HG03066 (cell line): ENCODE measurements around the gene ANAPC2.
A peak's percentile ranks its signal among the peaks of the same experiment; 100 is the strongest.
"Not testable (repeated sequence)": the region's sequence is repeated elsewhere in the genome, so short reads cannot be mapped to it uniquely, and the experiment has no call there.

Experiments
- ATAC-seq: cut with Tn5 transposase; IDR thresholded peaks from one replicate; pipeline ENCODE4 v1.9.1; 2021; ENCODE audit warnings: low read depth; ENCODE audit not compliant: unreplicated experiment

The ANAPC2 gene

DNA sequence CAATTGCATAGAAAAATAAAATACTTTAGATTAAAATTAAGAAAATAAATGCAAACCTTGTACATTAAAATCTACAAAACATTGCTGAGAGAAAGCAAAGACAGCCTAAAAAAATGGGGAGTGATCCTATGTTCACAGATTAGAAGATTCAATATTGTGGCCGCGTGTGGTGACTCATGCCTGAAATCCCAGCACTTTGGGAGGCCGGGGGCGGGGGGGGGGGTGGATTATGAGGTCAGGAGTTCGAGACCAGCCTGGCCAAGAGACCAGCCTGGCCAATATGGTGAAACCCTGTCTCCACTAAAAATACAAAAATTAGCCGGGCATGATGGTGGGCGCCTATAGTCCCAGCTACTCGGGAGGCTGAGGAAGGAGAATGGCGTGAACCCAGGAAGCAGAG, 53.2 kb downstream of the ANAPC2 start:
- not testable (repeated sequence) for ATAC-seq

DNA sequence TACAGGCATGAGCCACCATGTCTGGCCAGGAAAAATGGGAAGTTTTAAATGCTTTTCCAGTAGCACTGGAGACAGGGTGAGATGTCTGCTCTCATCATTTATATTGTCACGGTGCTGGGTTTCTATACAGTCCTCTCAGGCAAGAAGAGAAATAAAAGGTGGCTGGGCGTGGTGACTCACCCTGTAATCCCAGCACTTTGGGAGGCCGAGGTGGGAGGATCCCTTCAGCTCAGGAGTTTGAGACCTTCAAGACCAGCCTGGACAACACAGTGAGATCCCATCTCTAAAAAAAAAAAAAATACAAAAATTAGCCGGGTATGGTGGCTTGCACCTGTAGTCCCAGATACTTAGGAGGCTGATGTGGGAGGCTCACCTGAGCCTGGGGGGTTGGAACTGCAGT, 54.2 kb downstream of the ANAPC2 start:
- no peak for ATAC-seq

DNA sequence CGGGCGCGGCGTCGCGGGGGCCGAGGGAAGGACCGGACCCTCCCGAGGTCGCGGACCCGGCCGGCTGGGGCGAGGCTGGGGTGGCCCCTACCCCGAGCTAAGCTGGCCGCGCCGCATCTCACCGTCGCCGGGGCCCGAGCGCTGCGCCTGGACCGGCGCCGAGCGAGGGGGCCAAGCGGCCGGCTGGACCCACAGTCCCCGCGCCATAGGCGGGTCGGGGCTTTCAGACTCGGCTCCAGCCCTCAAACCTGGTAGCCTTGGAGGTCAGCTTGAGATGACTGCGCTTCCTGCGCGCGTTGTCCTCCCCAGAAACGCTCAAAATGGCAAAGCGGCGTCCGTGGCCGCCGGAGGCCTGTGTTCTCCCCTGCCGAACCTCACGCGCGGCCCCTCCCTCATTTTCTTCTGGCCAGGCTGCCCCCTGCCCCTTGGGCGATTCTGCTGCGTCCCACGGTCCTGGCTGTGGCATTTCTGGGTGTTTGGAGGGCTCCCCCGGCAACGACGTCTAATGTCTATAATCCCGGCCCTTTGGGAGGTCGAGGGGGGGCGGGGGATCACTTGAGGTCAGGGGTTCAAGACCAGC, 58.1 kb downstream of the ANAPC2 start:
- ATAC-seq = peak; percentile 10

DNA sequence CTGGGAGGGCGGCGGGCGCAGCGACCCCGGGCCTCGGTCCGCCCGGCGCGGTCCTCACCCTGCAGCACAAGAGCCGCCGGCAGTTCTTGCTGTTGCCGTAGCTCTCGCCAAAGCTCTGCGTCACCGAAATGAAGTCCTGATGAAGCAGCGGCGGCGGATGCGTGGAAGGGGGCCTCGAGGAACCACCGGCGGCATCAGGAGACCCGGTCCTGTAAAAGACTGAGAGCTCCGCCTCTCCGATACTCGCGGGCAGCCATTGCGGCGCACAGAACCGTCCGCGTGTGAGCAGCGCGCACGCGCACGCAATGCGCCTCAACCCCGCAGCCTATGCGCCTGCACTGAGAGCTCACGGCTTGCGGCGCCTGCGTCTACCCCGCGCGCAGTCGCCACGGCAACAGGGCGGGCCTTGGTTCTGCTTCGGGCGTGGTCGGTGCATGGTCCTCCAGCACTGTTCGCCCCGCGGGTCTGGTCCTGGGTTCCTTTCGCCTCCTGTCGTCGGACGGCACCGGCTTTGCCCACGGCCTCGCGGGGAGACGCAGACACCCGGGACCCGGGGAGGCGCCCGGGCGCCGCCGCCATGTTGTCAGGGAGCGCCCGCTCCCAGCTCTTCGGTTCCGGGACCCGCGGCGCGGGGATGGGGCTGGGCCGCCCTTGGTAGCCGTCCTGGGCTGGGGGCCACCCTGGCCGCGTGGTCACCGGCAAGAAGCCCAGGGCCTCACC, 58.7 kb downstream of the ANAPC2 start:
- peak; percentile 83 for ATAC-seq

DNA sequence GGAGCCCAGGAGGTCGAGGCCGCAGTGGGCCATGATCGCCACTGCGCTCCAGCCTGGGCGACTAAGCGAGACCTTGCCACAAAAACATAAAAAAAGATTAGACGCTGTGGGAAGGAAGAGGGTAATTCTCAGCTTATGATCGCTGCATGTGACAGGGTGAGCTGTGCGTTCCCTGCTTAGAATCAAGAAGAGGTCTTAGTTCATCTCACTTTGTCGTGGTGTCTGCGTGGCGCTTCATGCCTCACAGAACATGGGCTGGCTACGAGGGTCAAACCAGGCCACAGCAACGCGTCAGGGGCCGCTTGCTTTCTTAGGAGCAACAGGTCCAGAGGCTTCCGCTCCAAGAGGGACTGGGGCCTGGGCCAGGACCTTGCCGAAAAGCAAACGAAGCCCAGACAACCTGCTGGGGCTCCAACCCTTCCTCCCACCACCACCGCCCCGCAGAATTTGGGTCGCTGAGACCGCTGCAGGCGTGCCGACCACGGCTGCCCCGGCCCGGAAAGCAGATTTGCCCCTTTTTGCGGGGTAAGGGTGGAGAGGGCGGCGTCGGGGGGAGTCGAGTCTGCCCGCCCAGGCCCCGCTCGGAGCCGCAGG, 59.4 kb downstream of the ANAPC2 start:
- ATAC-seq = peak; percentile 12

DNA sequence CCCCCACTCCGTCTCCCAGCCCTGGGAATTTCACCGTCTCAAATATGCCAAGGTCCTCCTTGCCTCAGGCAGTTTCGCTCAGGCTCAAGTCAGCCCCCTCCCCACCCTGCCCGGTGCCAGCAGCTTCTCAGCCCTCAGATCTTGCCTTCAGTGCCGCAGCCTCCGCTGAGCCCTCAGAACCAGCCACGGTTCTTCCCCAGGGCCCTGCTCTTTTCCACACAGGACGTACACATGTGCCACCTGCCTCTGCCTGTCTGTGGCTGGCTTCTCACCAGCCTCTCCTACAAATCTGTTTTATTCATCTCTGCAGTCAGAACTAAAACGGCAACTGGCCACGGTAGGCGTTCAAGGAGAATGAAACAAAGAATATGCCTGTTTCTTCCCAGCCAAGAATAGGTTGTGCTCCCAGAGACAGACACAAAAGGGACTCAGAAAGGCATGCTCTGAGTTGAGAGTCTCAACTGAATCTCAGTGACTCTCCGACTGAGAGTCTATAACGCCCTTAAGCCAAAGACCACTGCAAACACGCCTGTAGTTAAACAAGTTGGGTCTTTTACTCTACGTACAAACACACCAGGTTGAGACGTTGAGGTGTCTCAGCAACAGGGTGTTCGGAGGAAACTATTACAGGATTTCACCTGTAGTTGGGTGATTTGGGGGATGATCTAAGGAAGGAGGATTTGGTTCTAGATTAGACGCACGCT, 60.0 kb downstream of the ANAPC2 start:
- ATAC-seq = no peak

DNA sequence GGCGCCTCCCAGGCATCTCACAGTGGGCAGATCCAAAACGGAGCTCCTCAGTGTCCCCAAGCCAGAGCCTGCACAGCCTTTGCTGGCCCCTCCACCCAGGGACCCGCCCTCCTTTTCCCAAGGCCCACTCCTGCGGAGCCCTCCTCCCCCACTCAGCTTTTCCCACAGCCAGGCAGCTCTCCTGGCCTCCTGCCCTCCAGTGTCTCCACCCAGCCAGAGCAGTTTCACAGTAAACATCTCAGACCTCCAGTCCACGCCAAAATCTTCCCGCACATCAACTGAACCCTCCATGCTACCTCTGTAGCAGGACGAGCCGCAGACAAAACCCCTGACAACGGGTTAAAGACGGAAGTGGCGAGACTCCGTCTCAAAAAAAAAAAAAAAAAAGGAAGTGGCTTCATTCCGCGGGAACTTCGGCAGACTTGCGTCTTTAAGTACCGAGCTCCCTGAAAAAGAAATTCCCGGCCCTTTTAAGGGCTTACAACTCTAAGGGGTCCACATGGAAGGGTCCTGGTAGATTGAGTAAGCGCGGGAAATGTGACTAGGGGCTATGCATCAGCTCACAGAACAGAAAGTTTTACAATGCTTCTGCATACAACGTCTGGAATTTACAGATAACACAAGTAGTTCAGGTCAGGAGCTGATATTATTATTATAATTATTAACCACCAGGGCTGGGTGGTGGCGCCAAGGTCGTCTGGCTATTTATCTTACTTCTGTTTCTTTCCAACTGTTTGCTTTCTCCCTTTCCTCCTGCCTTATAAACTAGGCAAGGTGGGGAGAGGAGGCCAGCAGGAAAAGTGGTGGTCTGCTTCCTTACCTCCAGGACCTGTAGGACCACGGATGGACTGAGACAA, 60.8 kb downstream of the ANAPC2 start:
- ATAC-seq = no peak

DNA sequence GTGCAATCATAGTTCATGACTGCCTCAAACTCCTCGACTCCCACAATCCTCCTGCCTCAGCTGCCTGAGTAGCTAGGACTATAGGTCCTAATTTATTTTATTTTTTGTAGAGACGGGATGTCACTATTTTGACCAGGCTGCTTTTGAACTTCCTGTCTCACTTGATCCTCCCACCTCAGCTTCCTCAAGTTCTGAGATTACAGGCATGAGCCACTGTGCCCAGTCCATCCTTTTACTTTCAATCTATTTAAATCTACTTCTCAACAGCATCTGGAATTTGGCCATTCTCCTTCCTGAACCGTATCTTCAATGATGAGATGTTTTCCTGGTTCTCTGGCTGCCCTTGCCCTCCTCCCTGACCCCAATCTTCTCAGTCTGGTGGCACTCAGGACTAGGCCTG, 61.6 kb downstream of the ANAPC2 start:
- ATAC-seq = no peak
